Measurements from ENCODE around the gene OR52R1.

- no peak for TF ChIP-seq CTCF (IDR thresholded peaks at IDR 0.05)
- TF ChIP-seq EP300 (IDR thresholded peaks at IDR 0.05; ENCODE audit: borderline replicate concordance in 1 of 2, low read depth in 1 of 2, low read length in 1 of 2) = no peak
- TF ChIP-seq EZH2phosphoT487 (IDR thresholded peaks at IDR 0.05; ENCODE audit: borderline replicate concordance, low read depth) = no peak
- TF ChIP-seq GABPA (IDR thresholded peaks at IDR 0.05; ENCODE audit: low read depth) = no peak
- TF ChIP-seq ZBTB33 (IDR thresholded peaks at IDR 0.05; ENCODE audit: borderline replicate concordance, low read depth) = no peak
- no peak for TF ChIP-seq RCOR1 (IDR thresholded peaks at IDR 0.05; ENCODE audit: low read length)
- TF ChIP-seq RAD21 (IDR thresholded peaks at IDR 0.05; ENCODE audit: low read length) = no peak
Observed at GRCh38 chr11:4808476-4808875, 4.3 kb upstream of the OR52R1 start.
